SU-DHL-6 (cell line): ENCODE results near the gene SNX4.

Experiments used
- H2AFZ ChIP-seq: fragments of 200-600 bp; sonication (generic); 2 replicates; pipeline ENCODE4 v1.6.1; 2014; ENCODE audit warnings: low read depth, mild to moderate bottlenecking, moderate library complexity, mixed read lengths, antibody characterized with exemption, low read length; ENCODE audit not compliant: severe bottlenecking
- H3F3A ChIP-seq: fragments of 200-600 bp; shearing (Covaris generic); 2 replicates; pipeline ENCODE4 v1.6.0; 2016; ENCODE audit warnings: antibody characterized with exemption, mild to moderate bottlenecking; ENCODE audit not compliant: insufficient read depth
- H3K27ac ChIP-seq: fragments of 200-600 bp; sonication (generic); 2 replicates; pipeline ENCODE4 v1.5.1; 2016; ENCODE audit warnings: low read depth, mild to moderate bottlenecking, low read length, moderate library complexity, mixed read lengths
- H3K27me3 ChIP-seq: fragments of 200-600 bp; sonication (generic), shearing (Covaris generic); 2 replicates; pipeline ENCODE4 v1.6.0; 2014; ENCODE audit warnings: mild to moderate bottlenecking, low read length
- H3K36me3 ChIP-seq: fragments of 200-600 bp; sonication (generic); 2 replicates; pipeline ENCODE4 v1.6.1; 2014; ENCODE audit warnings: mild to moderate bottlenecking, low read length, mixed read lengths
- H3K4me2 ChIP-seq: fragments of 300-600, 200-600 bp; shearing (Covaris generic), sonication (generic); 2 replicates; pipeline ENCODE4 v1.6.0; 2014; ENCODE audit warnings: low read length, low read depth, mild to moderate bottlenecking; ENCODE audit not compliant: poor library complexity, severe bottlenecking
- H3K4me3 ChIP-seq: fragments of 200-600 bp; sonication (generic); 2 replicates; pipeline ENCODE4 v1.5.1; 2014; ENCODE audit warnings: antibody characterized with exemption, low read length, mild to moderate bottlenecking, mixed read lengths; ENCODE audit not compliant: insufficient read depth, poor library complexity, severe bottlenecking
- H3K79me2 ChIP-seq: fragments of 200-600 bp; sonication (generic); 2 replicates; pipeline ENCODE4 v1.6.1; 2014; ENCODE audit warnings: mild to moderate bottlenecking, low read length, moderate library complexity; ENCODE audit not compliant: insufficient read depth
- H3K9ac ChIP-seq: fragments of 200-600 bp; sonication (generic); 2 replicates; pipeline ENCODE4 v1.7.0; 2014; ENCODE audit warnings: mild to moderate bottlenecking, low read length
- H3K9me2 ChIP-seq: fragments of 200-600 bp; sonication (generic); replicated peaks from 2 replicates; pipeline ENCODE4 v1.6.1; 2014; ENCODE audit warnings: low read length; ENCODE audit not compliant: insufficient read depth
- H3K9me3 ChIP-seq: fragments of 200-600 bp; sonication (generic); 2 replicates; pipeline ENCODE4 v1.6.1; 2014; ENCODE audit warnings: low read length, mixed read lengths; ENCODE audit not compliant: insufficient read depth
- H4K20me1 ChIP-seq: fragments of 200-600 bp; sonication (generic); 2 replicates; pipeline ENCODE4 v1.6.1; 2014; ENCODE audit warnings: low read depth, mild to moderate bottlenecking, antibody characterized with exemption, low read length, moderate library complexity, mixed read lengths
- EZH2phosphoT487 ChIP-seq: fragments of 200-600 bp; sonication (generic), shearing (Covaris generic); conservative IDR thresholded peaks from 2 replicates; pipeline ENCODE4 v1.6.1; 2018; ENCODE audit warnings: mild to moderate bottlenecking, antibody characterized with exemption, low read length, moderate library complexity, mixed read lengths
- TF ChIP-seq, protein P1 (sequence below): fragments of 200-600 bp; sonication (generic); IDR thresholded peaks from one replicate; pipeline ENCODE4 v1.5.1; 2017; ENCODE audit warnings: antibody characterized with exemption, mild to moderate bottlenecking, low read length, moderate library complexity; ENCODE audit not compliant: insufficient read depth, poor library complexity, severe bottlenecking

SNX4 gene

DNA sequence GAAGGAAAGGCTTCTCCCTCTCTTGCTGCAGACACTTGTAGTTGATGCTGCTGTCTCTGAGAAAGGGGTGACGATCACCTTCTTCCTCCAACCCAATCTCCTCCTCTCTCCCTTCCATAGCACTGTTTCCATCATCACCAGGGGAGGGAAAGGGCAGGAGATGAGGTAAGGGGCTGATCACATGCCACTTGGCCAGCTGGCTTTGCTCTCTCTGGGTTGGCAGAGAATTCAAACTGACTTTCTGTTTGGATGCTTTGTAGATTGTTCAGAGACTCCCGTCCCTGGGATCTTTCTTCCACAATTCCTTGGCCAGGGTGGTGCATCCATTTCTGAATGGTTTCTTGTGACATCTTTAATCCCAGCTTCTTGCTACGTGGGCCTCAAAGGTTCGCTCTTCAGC, 101.7 kb downstream of the SNX4 start:
- H3K4me2 ChIP-seq = no peak overlapping the region
- H2AFZ ChIP-seq = no peak overlapping the region
- no peaks in the 10 kb centered on the region for H3K27me3 ChIP-seq
- no peak overlapping the region for H3K4me3 ChIP-seq
- no peaks in the 10 kb centered on the region for H3K9me2 ChIP-seq
- H4K20me1 ChIP-seq = no peaks in the 10 kb centered on the region
- no peaks in the 10 kb centered on the region for H3K79me2 ChIP-seq
- no peak overlapping the region for H3K27ac ChIP-seq
- H3K9me3 ChIP-seq = no peaks in the 10 kb centered on the region
- H3F3A ChIP-seq = no peaks in the 10 kb centered on the region
- TF ChIP-seq, protein P1, sequence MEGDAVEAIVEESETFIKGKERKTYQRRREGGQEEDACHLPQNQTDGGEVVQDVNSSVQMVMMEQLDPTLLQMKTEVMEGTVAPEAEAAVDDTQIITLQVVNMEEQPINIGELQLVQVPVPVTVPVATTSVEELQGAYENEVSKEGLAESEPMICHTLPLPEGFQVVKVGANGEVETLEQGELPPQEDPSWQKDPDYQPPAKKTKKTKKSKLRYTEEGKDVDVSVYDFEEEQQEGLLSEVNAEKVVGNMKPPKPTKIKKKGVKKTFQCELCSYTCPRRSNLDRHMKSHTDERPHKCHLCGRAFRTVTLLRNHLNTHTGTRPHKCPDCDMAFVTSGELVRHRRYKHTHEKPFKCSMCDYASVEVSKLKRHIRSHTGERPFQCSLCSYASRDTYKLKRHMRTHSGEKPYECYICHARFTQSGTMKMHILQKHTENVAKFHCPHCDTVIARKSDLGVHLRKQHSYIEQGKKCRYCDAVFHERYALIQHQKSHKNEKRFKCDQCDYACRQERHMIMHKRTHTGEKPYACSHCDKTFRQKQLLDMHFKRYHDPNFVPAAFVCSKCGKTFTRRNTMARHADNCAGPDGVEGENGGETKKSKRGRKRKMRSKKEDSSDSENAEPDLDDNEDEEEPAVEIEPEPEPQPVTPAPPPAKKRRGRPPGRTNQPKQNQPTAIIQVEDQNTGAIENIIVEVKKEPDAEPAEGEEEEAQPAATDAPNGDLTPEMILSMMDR = no peak
- no peak for TF ChIP-seq EZH2phosphoT487
- no peaks in the 10 kb centered on the region for H3K36me3 ChIP-seq
- no peak overlapping the region for H3K9ac ChIP-seq

DNA sequence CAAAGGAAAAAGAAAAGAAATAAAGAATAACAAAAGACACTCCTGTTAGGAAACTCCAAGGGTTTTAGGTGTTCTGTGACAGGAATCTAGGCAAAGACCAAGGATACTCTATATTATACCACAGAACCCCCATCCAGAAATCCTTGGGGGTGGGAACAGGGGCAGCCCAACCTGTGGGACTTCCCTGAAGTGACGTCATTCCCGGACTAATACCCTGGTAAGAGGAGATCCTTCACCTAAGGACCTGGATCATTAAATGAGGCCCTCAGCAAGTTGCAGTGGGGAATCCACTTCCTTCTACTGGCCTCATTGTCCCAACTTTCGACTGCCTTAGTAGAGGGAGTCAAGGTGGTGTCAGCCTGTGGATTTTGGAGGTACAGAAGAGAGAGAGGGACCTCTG, 103.8 kb downstream of the SNX4 start:
- Histone ChIP-seq H3K36me3 (no peaks in the 10 kb centered on the region), H3K27me3 (no peaks in the 10 kb centered on the region), H3K4me3 (no peak overlapping the region), H3K9ac (no peak overlapping the region), H4K20me1 (no peaks in the 10 kb centered on the region), H2AFZ (no peak overlapping the region), H3K27ac (no peak overlapping the region), H3K9me2 (no peaks in the 10 kb centered on the region), H3F3A (no peaks in the 10 kb centered on the region), H3K9me3 (no peaks in the 10 kb centered on the region), H3K79me2 (no peaks in the 10 kb centered on the region), H3K4me2 (no peak overlapping the region)
- TF ChIP-seq, protein P1 = no peak
- TF ChIP-seq EZH2phosphoT487 = no peak

DNA sequence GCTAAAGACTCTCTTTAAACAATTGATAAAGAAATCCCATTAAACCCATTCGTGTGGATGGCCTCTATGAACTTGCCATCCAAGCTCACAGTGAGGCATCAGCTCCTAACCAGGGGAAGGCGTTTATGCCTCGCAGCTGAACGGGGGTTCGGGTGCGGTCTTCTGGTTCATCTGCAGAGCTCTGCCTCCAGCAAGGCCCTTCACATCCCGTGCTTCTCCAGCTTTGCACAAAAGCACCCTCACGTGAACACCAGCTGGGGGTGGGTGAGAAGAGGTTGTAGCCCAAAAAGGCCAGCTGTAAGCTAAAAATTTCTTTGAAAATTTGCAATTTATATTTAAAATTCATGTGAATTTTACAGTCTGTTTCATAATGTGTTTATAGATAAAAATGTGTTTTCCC, 105.3 kb downstream of the SNX4 start:
- no peak for TF ChIP-seq EZH2phosphoT487
- TF ChIP-seq, protein P1 = no peak
- Histone ChIP-seq H3K27me3 (no peaks in the 10 kb centered on the region), H4K20me1 (no peaks in the 10 kb centered on the region), H3K9ac (no peak overlapping the region), H3K79me2 (no peaks in the 10 kb centered on the region), H3F3A (no peaks in the 10 kb centered on the region), H2AFZ (no peak overlapping the region), H3K27ac (no peak overlapping the region), H3K4me3 (no peak overlapping the region), H3K36me3 (no peaks in the 10 kb centered on the region), H3K9me3 (no peaks in the 10 kb centered on the region), H3K9me2 (no peaks in the 10 kb centered on the region), H3K4me2 (no peak overlapping the region)
